A673 (cell line): Measurements from ENCODE around the gene CUL9.

Source experiments
- EZH2 ChIP-seq: fragments of 200-600 bp; sonication (generic); IDR thresholded peaks from 2 replicates; pipeline ENCODE4 v1.6.1; 2017; ENCODE audit warnings: borderline replicate concordance, low read depth, mild to moderate bottlenecking, mixed read lengths, antibody characterized with exemption, low read length; ENCODE audit not compliant: poor library complexity, severe bottlenecking
- TF ChIP-seq, protein P1 (sequence below): fragments of 300-800, 200-600 bp; sonication (generic); conservative IDR thresholded peaks from 2 replicates; pipeline ENCODE4 v1.5.1; 2017; ENCODE audit warnings: low read depth, mild to moderate bottlenecking, antibody characterized with exemption, low read length, moderate library complexity, mixed read lengths

DNA sequence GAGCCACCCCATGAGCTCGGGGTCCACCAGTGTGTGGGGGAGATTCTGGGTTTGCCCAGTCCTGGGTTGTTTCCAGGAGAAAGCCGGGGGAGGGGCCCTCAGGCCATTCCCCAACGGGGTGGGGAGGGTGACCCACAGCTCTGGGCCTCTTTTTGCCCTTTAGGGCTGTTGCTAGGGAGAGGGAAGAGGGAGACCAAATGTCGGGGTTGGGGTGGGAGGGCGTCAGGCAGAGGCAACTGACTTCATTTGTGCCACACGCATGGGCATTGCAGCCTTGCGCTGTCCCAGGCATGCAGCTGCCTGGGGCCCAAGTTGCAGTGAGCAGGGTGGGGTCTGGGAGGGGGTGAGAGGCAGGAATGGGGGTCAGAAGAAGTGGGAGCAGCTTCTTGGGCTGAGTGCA is 1.9 kb upstream of the CUL9 start:
- TF ChIP-seq, protein P1, sequence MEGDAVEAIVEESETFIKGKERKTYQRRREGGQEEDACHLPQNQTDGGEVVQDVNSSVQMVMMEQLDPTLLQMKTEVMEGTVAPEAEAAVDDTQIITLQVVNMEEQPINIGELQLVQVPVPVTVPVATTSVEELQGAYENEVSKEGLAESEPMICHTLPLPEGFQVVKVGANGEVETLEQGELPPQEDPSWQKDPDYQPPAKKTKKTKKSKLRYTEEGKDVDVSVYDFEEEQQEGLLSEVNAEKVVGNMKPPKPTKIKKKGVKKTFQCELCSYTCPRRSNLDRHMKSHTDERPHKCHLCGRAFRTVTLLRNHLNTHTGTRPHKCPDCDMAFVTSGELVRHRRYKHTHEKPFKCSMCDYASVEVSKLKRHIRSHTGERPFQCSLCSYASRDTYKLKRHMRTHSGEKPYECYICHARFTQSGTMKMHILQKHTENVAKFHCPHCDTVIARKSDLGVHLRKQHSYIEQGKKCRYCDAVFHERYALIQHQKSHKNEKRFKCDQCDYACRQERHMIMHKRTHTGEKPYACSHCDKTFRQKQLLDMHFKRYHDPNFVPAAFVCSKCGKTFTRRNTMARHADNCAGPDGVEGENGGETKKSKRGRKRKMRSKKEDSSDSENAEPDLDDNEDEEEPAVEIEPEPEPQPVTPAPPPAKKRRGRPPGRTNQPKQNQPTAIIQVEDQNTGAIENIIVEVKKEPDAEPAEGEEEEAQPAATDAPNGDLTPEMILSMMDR = no peak
- no peak for TF ChIP-seq EZH2
